GM12873 (cell line): ENCODE results near the gene FARP1.

ENCODE experiments used
- CTCF ChIP-seq: IDR thresholded peaks from 2 replicates; pipeline ENCODE4 v1.5.1; 2012; ENCODE audit warnings: low read depth, mild to moderate bottlenecking, moderate library complexity, low read length, control low read depth; ENCODE audit not compliant: insufficient read depth; ENCODE audit errors: missing control alignments

The FARP1 gene

GRCh38 chr13:98492335-98493041, 349.6 kb downstream of the FARP1 start:
- TF ChIP-seq CTCF, result no peak

GRCh38 chr13:98493042-98493712, 350.3 kb downstream of the FARP1 start:
- TF ChIP-seq CTCF, result no peak

GRCh38 chr13:98494769-98495168, 351.9 kb downstream of the FARP1 start:
- TF ChIP-seq CTCF, result no peak

- TF ChIP-seq CTCF, result no peak
Observed at GRCh38 chr13:98495627-98496478, 353.0 kb downstream of the FARP1 start.

GRCh38 chr13:98496479-98496791, 353.5 kb downstream of the FARP1 start:
- no peak for TF ChIP-seq CTCF

- TF ChIP-seq CTCF, result no peak
Observed at GRCh38 chr13:98496966-98497365, 354.1 kb downstream of the FARP1 start.

GRCh38 chr13:98500963-98501421, 358.1 kb downstream of the FARP1 start:
- TF ChIP-seq CTCF, result no peak
